Stimulated activated CD8-positive, alpha-beta memory T cell treated with anti-CD3 and anti-CD28 coated beads, Interleukin-7, amount 100 ng/mL, for 48 hours (primary cell): ENCODE data around the gene IRF4.
A peak's percentile ranks its signal among the peaks of the same experiment; 100 is the strongest.

Experiments
- DNase-seq, 2 donors: peaks; one replicate each; pipeline ENCODE4 v3.0.0-alpha.2; 2020; ENCODE audit warnings: low read depth in 1 of 2; ENCODE audit errors: extremely low read depth in 1 of 2

Gene IRF4

GRCh38 chr6:453152-453551, 61.6 kb downstream of the IRF4 start:
- DNase-seq = no peak

GRCh38 chr6:454148-454991, 62.8 kb downstream of the IRF4 start:
- DNase-seq = no peak

- peak in 1 of 2 donors; percentile 59 for DNase-seq
Observed at GRCh38 chr6:455006-455585, 63.5 kb downstream of the IRF4 start.

- no peak for DNase-seq
Observed at GRCh38 chr6:455835-456234, 64.3 kb downstream of the IRF4 start.

- DNase-seq = no peak
Observed at GRCh38 chr6:456358-456867, 64.9 kb downstream of the IRF4 start.

- no peak for DNase-seq
Observed at GRCh38 chr6:456887-457286, 65.3 kb downstream of the IRF4 start.
